Ishikawa (cell line): Measurements from ENCODE around the gene TCHHL1.
A peak's percentile ranks its signal among the peaks of the same experiment; 100 is the strongest.

Source experiments
- CEBPB ChIP-seq: IDR thresholded peaks from 2 replicates; pipeline ENCODE4 v1.6.1; 2012
- CREB1 ChIP-seq: IDR thresholded peaks from 2 replicates; pipeline ENCODE4 v1.6.1; 2012; ENCODE audit warnings: low read depth
- EGR1 ChIP-seq: IDR thresholded peaks from 2 replicates; pipeline ENCODE4 v1.6.1; 2012
- EP300 ChIP-seq: IDR thresholded peaks from 2 replicates; pipeline ENCODE4 v1.6.1; 2012; ENCODE audit warnings: borderline replicate concordance
- FOXM1 ChIP-seq: IDR thresholded peaks from 2 replicates; pipeline ENCODE4 v1.6.1; 2012; ENCODE audit warnings: low read depth, borderline replicate concordance
- MAX ChIP-seq: IDR thresholded peaks from 2 replicates; pipeline ENCODE4 v1.6.1; 2012
- NFIC ChIP-seq: IDR thresholded peaks from 2 replicates; pipeline ENCODE4 v1.6.1; 2012
- RAD21 ChIP-seq: IDR thresholded peaks from 2 replicates; pipeline ENCODE4 v1.6.1; 2012; ENCODE audit warnings: low read depth
- REST ChIP-seq: IDR thresholded peaks from 2 replicates; pipeline ENCODE4 v1.6.1; 2012; ENCODE audit warnings: low read depth, mild to moderate bottlenecking
- TAF1 ChIP-seq: IDR thresholded peaks from 2 replicates; pipeline ENCODE4 v1.6.1; 2012; ENCODE audit warnings: low read depth, mild to moderate bottlenecking
- TCF12 ChIP-seq: IDR thresholded peaks from 2 replicates; pipeline ENCODE4 v1.6.1; 2012; ENCODE audit warnings: low read depth
- TEAD4 ChIP-seq: IDR thresholded peaks from 2 replicates; pipeline ENCODE4 v1.6.1; 2012
- USF1 ChIP-seq: IDR thresholded peaks from 2 replicates; pipeline ENCODE4 v1.6.1; 2012
- YY1 ChIP-seq: IDR thresholded peaks from 2 replicates; pipeline ENCODE4 v1.6.1; 2012; ENCODE audit warnings: low read depth
- ZBTB7A ChIP-seq: IDR thresholded peaks from 2 replicates; pipeline ENCODE4 v1.6.1; 2012; ENCODE audit warnings: low read depth

Gene TCHHL1

GRCh38 chr1:152118915-152119314, 30.1 kb upstream of the TCHHL1 start:
- TF ChIP-seq EGR1 (no peak), RAD21 (no peak), ZBTB7A (no peak), CEBPB (no peak), TCF12 (no peak), TAF1 (no peak), FOXM1 (no peak), REST (no peak), CREB1 (no peak), NFIC (no peak), MAX (no peak), YY1 (no peak), TEAD4 (no peak), EP300 (no peak), USF1 (no peak)

GRCh38 chr1:152115344-152115743, 26.5 kb upstream of the TCHHL1 start, which contains the start of gene TCHH:
TSS of gene TCHH (minus strand) at chr1:152115444. CDS start at chr1:152114080, 1,364 bp downstream.
- TF ChIP-seq EGR1, result no peak
- no peak for TF ChIP-seq USF1
- no peak for TF ChIP-seq FOXM1
- TF ChIP-seq TEAD4, result no peak
- TF ChIP-seq CREB1, result no peak
- TF ChIP-seq ZBTB7A, result no peak
- no peak for TF ChIP-seq YY1
- TF ChIP-seq EP300, result no peak
- TF ChIP-seq REST, result no peak

- no peak for TF ChIP-seq MAX
- no peak for TF ChIP-seq EGR1
- TF ChIP-seq YY1, result no peak
- no peak for TF ChIP-seq USF1
- no peak for TF ChIP-seq TEAD4
- no peak for TF ChIP-seq NFIC
- no peak for TF ChIP-seq ZBTB7A
- no peak for TF ChIP-seq TCF12
- TF ChIP-seq RAD21, result no peak
- no peak for TF ChIP-seq FOXM1
- no peak for TF ChIP-seq TAF1
- no peak for TF ChIP-seq REST
- no peak for TF ChIP-seq EP300
- no peak for TF ChIP-seq CEBPB
- TF ChIP-seq CREB1, result no peak
These were observed 24.1 kb upstream of the TCHHL1 start for GRCh38 chr1:152112885-152113432.

GRCh38 chr1:152112101-152112884, 23.4 kb upstream of the TCHHL1 start:
- TF ChIP-seq REST, result no peak
- no peak for TF ChIP-seq ZBTB7A
- no peak for TF ChIP-seq TAF1
- no peak for TF ChIP-seq TEAD4
- no peak for TF ChIP-seq CREB1
- TF ChIP-seq CEBPB, result no peak
- TF ChIP-seq YY1, result no peak
- no peak for TF ChIP-seq USF1
- TF ChIP-seq TCF12, result 0 out of 2 replicates have a peak, but pooled peaks have one; percentile 14
- no peak for TF ChIP-seq FOXM1
- TF ChIP-seq RAD21, result no peak
- no peak for TF ChIP-seq EGR1
- TF ChIP-seq MAX, result peak; percentile 74; the same call in 1 of the 2 replicates
- TF ChIP-seq EP300, result no peak
- TF ChIP-seq NFIC, result no peak
